Putamen (tissue), 1 donor: ENCODE measurements around the gene GALNT17.
"Not testable (repeated sequence)": the region's sequence is repeated elsewhere in the genome, so short reads cannot be mapped to it uniquely, and the experiment has no call there.

Source experiments
- DNase-seq: peaks from one replicate; pipeline ENCODE4 v3.0.0-alpha.2; 2016; ENCODE audit warnings: low spot score

Gene GALNT17

GRCh38 chr7:71563276-71563675 lies 431.3 kb downstream of the GALNT17 start:
- no peak for DNase-seq

GRCh38 chr7:71566376-71566775 lies 434.4 kb downstream of the GALNT17 start:
- no peak for DNase-seq

GRCh38 chr7:71566991-71567390 lies 435.0 kb downstream of the GALNT17 start:
- DNase-seq: no peak

- DNase-seq: no peak
Measured at GRCh38 chr7:71574153-71574860, 442.4 kb downstream of the GALNT17 start.

GRCh38 chr7:71580027-71580426 lies 448.1 kb downstream of the GALNT17 start:
- no peak for DNase-seq

GRCh38 chr7:71584256-71584655 lies 452.3 kb downstream of the GALNT17 start:
- no peak for DNase-seq

- no peak for DNase-seq
Measured at GRCh38 chr7:71591876-71592275, 459.9 kb downstream of the GALNT17 start.

- DNase-seq: not testable (repeated sequence)
Measured at GRCh38 chr7:71592388-71592787, 460.4 kb downstream of the GALNT17 start.

GRCh38 chr7:71594736-71595135 lies 462.8 kb downstream of the GALNT17 start:
- DNase-seq: no peak

- no peak for DNase-seq
Measured at GRCh38 chr7:71595176-71595575, 463.2 kb downstream of the GALNT17 start.

- no peak for DNase-seq
Measured at GRCh38 chr7:71598553-71598952, 466.6 kb downstream of the GALNT17 start.

- DNase-seq: no peak
Measured at GRCh38 chr7:71601851-71602250, 469.9 kb downstream of the GALNT17 start.

GRCh38 chr7:71604818-71605414 lies 473.0 kb downstream of the GALNT17 start:
- DNase-seq: no peak

GRCh38 chr7:71611986-71612385 lies 480.0 kb downstream of the GALNT17 start:
- DNase-seq: no peak

- no peak for DNase-seq
Measured at GRCh38 chr7:71612911-71613310, 481.0 kb downstream of the GALNT17 start.

GRCh38 chr7:71613313-71613712 lies 481.4 kb downstream of the GALNT17 start:
- no peak for DNase-seq

GRCh38 chr7:71615017-71615416 lies 483.1 kb downstream of the GALNT17 start:
- no peak for DNase-seq

- no peak for DNase-seq
Measured at GRCh38 chr7:71616217-71616616, 484.3 kb downstream of the GALNT17 start.

- DNase-seq: no peak
Measured at GRCh38 chr7:71618278-71618677, 486.3 kb downstream of the GALNT17 start.

- DNase-seq: no peak
Measured at GRCh38 chr7:71625545-71625944, 493.6 kb downstream of the GALNT17 start.

GRCh38 chr7:71626206-71626605 lies 494.3 kb downstream of the GALNT17 start:
- no peak for DNase-seq

- no peak for DNase-seq
Measured at GRCh38 chr7:71627651-71628050, 495.7 kb downstream of the GALNT17 start.

GRCh38 chr7:71630516-71630915 lies 498.6 kb downstream of the GALNT17 start:
- no peak for DNase-seq

GRCh38 chr7:71633551-71634008 lies 501.6 kb downstream of the GALNT17 start:
- DNase-seq: peak; percentile 40
